ENCODE results near the gene GUCA1C. TPM values are rescaled to one million over a fixed set of nuclear protein-coding genes. Genes with fewer than 3 reads are reported as not detected.

GUCA1C gene
- total and polyA plus RNA-seq, 2 of the 13 experiments (the other 11 are each of a cell fraction or from before 2014, with no cell fraction given), result not detected

GRCh38 chr3:108877901-108878300 is 75.8 kb downstream of the GUCA1C start (continued):
- TF ChIP-seq ZNF407 (CRISPR knock-in tag; IDR thresholded peaks at IDR 0.05; ENCODE audit: not compliant biosample characterization) (no peak), IKZF4 (CRISPR knock-in tag; IDR thresholded peaks at IDR 0.05; ENCODE audit: borderline replicate concordance, low read depth, not compliant biosample characterization) (no peak), DMAP1 (CRISPR knock-in tag; IDR thresholded peaks at IDR 0.05) (no peak), ZNF446 (CRISPR knock-in tag; IDR thresholded peaks at IDR 0.05) (no peak), SMARCC2 (IDR thresholded peaks at IDR 0.05) (no peak), REST (IDR thresholded peaks at IDR 0.05; ENCODE audit: borderline replicate concordance in 1 of 2, low read depth in 1 of 2, low read length in 2 of 2) (no peak), JUNB (CRISPR knock-in tag; IDR thresholded peaks at IDR 0.05; ENCODE audit: borderline replicate concordance) (no peak)
